Activated CD4-positive, alpha-beta T cell treated with anti-CD3 and anti-CD28 coated beads for 24 hours (primary cell): Measurements from ENCODE around the gene BBLN.
A peak's percentile ranks its signal among the peaks of the same experiment; 100 is the strongest.

ENCODE experiments used
- DNase-seq, 2 donors: peaks; one replicate each; pipeline ENCODE4 v3.0.0-alpha.2; 2020; ENCODE audit warnings: low read depth in 2 of 2

BBLN gene

GRCh38 chr9:128190013-128190412 lies 29.9 kb downstream of the BBLN start:
- no peak for DNase-seq

- DNase-seq: no peak
Measured at GRCh38 chr9:128190516-128191405, 30.7 kb downstream of the BBLN start.

- peak; percentile 63 to 66 for DNase-seq
Measured at GRCh38 chr9:128191406-128192046, 31.5 kb downstream of the BBLN start, which contains the start of gene CIZ1. TSS of gene CIZ1 (minus strand) at chr9:128191572. CDS start at chr9:128190857, 715 bp downstream.

GRCh38 chr9:128192601-128193371 lies 32.7 kb downstream of the BBLN start:
- no peak for DNase-seq

GRCh38 chr9:128193469-128194096 lies 33.5 kb downstream of the BBLN start:
- DNase-seq: no peak

- no peak for DNase-seq
Measured at GRCh38 chr9:128201441-128202369, 41.6 kb downstream of the BBLN start.

GRCh38 chr9:128202648-128203023 lies 42.6 kb downstream of the BBLN start:
- no peak for DNase-seq

GRCh38 chr9:128203024-128203706 lies 43.1 kb downstream of the BBLN start, which contains the start of gene DNM1:
TSS of gene DNM1 (plus strand) at chr9:128203379. CDS start at chr9:128203471, 92 bp downstream.
- DNase-seq: peak; percentile 47 to 53

- DNase-seq: no peak
Measured at GRCh38 chr9:128203707-128204551, 43.9 kb downstream of the BBLN start.

GRCh38 chr9:128204858-128205257 lies 44.8 kb downstream of the BBLN start:
- no peak for DNase-seq

- DNase-seq: no peak
Measured at GRCh38 chr9:128205296-128205944, 45.4 kb downstream of the BBLN start.

- DNase-seq: no peak
Measured at GRCh38 chr9:128206484-128206883, 46.4 kb downstream of the BBLN start.

GRCh38 chr9:128206916-128207910 lies 47.1 kb downstream of the BBLN start:
- no peak for DNase-seq

- DNase-seq: no peak
Measured at GRCh38 chr9:128208386-128208785, 48.3 kb downstream of the BBLN start.

GRCh38 chr9:128208946-128209669 lies 49.0 kb downstream of the BBLN start:
- no peak for DNase-seq

GRCh38 chr9:128211186-128211980 lies 51.3 kb downstream of the BBLN start:
- DNase-seq: no peak
